ENCODE results near the gene UVRAG.

UVRAG gene

GRCh38 chr11:75925785-75926164 is 110.8 kb downstream of the UVRAG start:
- 0 out of 2 replicates have a peak, but pooled peaks cover 4% of the 10 kb centered on the region for H3K79me2 ChIP-seq (ENCODE audit: low read length)
- H3K36me3 ChIP-seq (replicated peaks; ENCODE audit: insufficient read depth, low read length), result no peaks in the 10 kb centered on the region
- H3K9me2 ChIP-seq (replicated peaks; ENCODE audit: insufficient read depth, low read length), result no peaks in the 10 kb centered on the region
- H3K4me1 ChIP-seq (ENCODE audit: low read length), result peaks cover 10% of the 10 kb centered on the region
- no peak overlapping the region for H3K4me2 ChIP-seq (ENCODE audit: low read depth, low read length)
- H3F3A ChIP-seq (ENCODE audit: insufficient read depth, low read length), result peaks cover 5% of the 10 kb centered on the region; the same call in 1 of the 2 replicates
- no peak overlapping the region for H3K9ac ChIP-seq (ENCODE audit: low read length)
- no peak overlapping the region for H3K27ac ChIP-seq (ENCODE audit: low read length)
- TF ChIP-seq EZH2 (optimal IDR thresholded peaks at IDR 0.05; ENCODE audit: low read depth, low read length) (no peak), EZH2phosphoT487 (IDR thresholded peaks at IDR 0.05; ENCODE audit: low read length) (no peak), CTCF (IDR thresholded peaks at IDR 0.05; ENCODE audit: low read length) (no peak)
- no peak for DNase-seq
- H3K9me3 ChIP-seq (replicated peaks; ENCODE audit: insufficient read depth, low read length), result no peaks in the 10 kb centered on the region
- H2AFZ ChIP-seq (ENCODE audit: low read length), result no peak overlapping the region
- no peaks in the 10 kb centered on the region for H4K20me1 ChIP-seq (ENCODE audit: insufficient read depth, low read length)
- H3K27me3 ChIP-seq (replicated peaks; ENCODE audit: insufficient read depth, low read length), result no peaks in the 10 kb centered on the region
- H3K4me3 ChIP-seq (ENCODE audit: low read length), result no peak overlapping the region

- H3K9me3 ChIP-seq (replicated peaks; ENCODE audit: insufficient read depth, low read length), result no peaks in the 10 kb centered on the region
- no peaks in the 10 kb centered on the region for H4K20me1 ChIP-seq (ENCODE audit: insufficient read depth, low read length)
- DNase-seq, result no peak
- no peaks in the 10 kb centered on the region for H3K79me2 ChIP-seq (ENCODE audit: low read length)
- H3K9me2 ChIP-seq (replicated peaks; ENCODE audit: insufficient read depth, low read length), result no peaks in the 10 kb centered on the region
- no peaks in the 10 kb centered on the region for H3K27me3 ChIP-seq (replicated peaks; ENCODE audit: insufficient read depth, low read length)
- no peak overlapping the region for H2AFZ ChIP-seq (ENCODE audit: low read length)
- no peak overlapping the region for H3K4me2 ChIP-seq (ENCODE audit: low read depth, low read length)
- H3K36me3 ChIP-seq (replicated peaks; ENCODE audit: insufficient read depth, low read length), result no peaks in the 10 kb centered on the region; the same call in 1 of the 2 replicates
- no peak overlapping the region for H3K9ac ChIP-seq (ENCODE audit: low read length)
- H3F3A ChIP-seq (ENCODE audit: insufficient read depth, low read length), result no peaks in the 10 kb centered on the region
- H3K4me1 ChIP-seq (ENCODE audit: low read length), result no peaks in the 10 kb centered on the region
- H3K4me3 ChIP-seq (ENCODE audit: low read length), result no peak overlapping the region
- TF ChIP-seq EZH2phosphoT487 (IDR thresholded peaks at IDR 0.05; ENCODE audit: low read length) (no peak), CTCF (IDR thresholded peaks at IDR 0.05; ENCODE audit: low read length) (no peak), EZH2 (optimal IDR thresholded peaks at IDR 0.05; ENCODE audit: low read depth, low read length) (no peak)
- H3K27ac ChIP-seq (ENCODE audit: low read length), result no peak overlapping the region
These were observed 114.7 kb downstream of the UVRAG start for GRCh38 chr11:75929706-75930105.

- Histone ChIP-seq H4K20me1 (ENCODE audit: insufficient read depth, low read length) (no peaks in the 10 kb centered on the region), H3K9ac (ENCODE audit: low read length) (no peak overlapping the region), H3K4me2 (ENCODE audit: low read depth, low read length) (no peak overlapping the region), H3K9me3 (replicated peaks; ENCODE audit: insufficient read depth, low read length) (no peaks in the 10 kb centered on the region), H3K4me1 (ENCODE audit: low read length) (no peaks in the 10 kb centered on the region), H3F3A (ENCODE audit: insufficient read depth, low read length) (no peaks in the 10 kb centered on the region), H3K27me3 (replicated peaks; ENCODE audit: insufficient read depth, low read length) (no peaks in the 10 kb centered on the region), H3K4me3 (ENCODE audit: low read length) (no peak overlapping the region), H3K27ac (ENCODE audit: low read length) (no peak overlapping the region), H3K36me3 (replicated peaks; ENCODE audit: insufficient read depth, low read length) (no peaks in the 10 kb centered on the region; the same call in 1 of the 2 replicates), H3K9me2 (replicated peaks; ENCODE audit: insufficient read depth, low read length) (no peaks in the 10 kb centered on the region), H3K79me2 (ENCODE audit: low read length) (no peaks in the 10 kb centered on the region), H2AFZ (ENCODE audit: low read length) (no peak overlapping the region)
- DNase-seq, result no peak
- TF ChIP-seq EZH2 (optimal IDR thresholded peaks at IDR 0.05; ENCODE audit: low read depth, low read length) (no peak), CTCF (IDR thresholded peaks at IDR 0.05; ENCODE audit: low read length) (no peak), EZH2phosphoT487 (IDR thresholded peaks at IDR 0.05; ENCODE audit: low read length) (no peak)
These were observed 115.5 kb downstream of the UVRAG start for GRCh38 chr11:75930534-75930933.
